ENCODE results near the gene KDM6A.
"Not testable (repeated sequence)": the region's sequence is repeated elsewhere in the genome, so short reads cannot be mapped to it uniquely, and the experiment has no call there.

KDM6A gene

GRCh38 chrX:45083314-45083713, 210.3 kb downstream of the KDM6A start:
- no peak for DNase-seq (ENCODE audit: low spot score)

- DNase-seq (ENCODE audit: low spot score), result no peak
These were observed 237.5 kb downstream of the KDM6A start for GRCh38 chrX:45110494-45110893.

GRCh38 chrX:45126158-45126557, 253.2 kb downstream of the KDM6A start:
- DNase-seq (ENCODE audit: low spot score), result no peak

- no peak for DNase-seq (ENCODE audit: low spot score)
These were observed 256.0 kb downstream of the KDM6A start for GRCh38 chrX:45128896-45129454.

GRCh38 chrX:45133465-45133864, 260.5 kb downstream of the KDM6A start:
- no peak for DNase-seq (ENCODE audit: low spot score)

- no peak for DNase-seq (ENCODE audit: low spot score)
These were observed 261.3 kb downstream of the KDM6A start for GRCh38 chrX:45134315-45134731.

GRCh38 chrX:45134775-45135174, 261.8 kb downstream of the KDM6A start:
- DNase-seq (ENCODE audit: low spot score), result no peak

GRCh38 chrX:45135391-45136075, 262.5 kb downstream of the KDM6A start:
- DNase-seq (ENCODE audit: low spot score), result not testable (repeated sequence)

- DNase-seq (ENCODE audit: low spot score), result no peak
These were observed 264.5 kb downstream of the KDM6A start for GRCh38 chrX:45137531-45137930.

- no peak for DNase-seq (ENCODE audit: low spot score)
These were observed 265.5 kb downstream of the KDM6A start for GRCh38 chrX:45138525-45138924.

GRCh38 chrX:45140812-45141211, 267.8 kb downstream of the KDM6A start:
- no peak for DNase-seq (ENCODE audit: low spot score)

- DNase-seq (ENCODE audit: low spot score), result no peak
These were observed 269.2 kb downstream of the KDM6A start for GRCh38 chrX:45142185-45142584.

- DNase-seq (ENCODE audit: low spot score), result no peak
These were observed 270.5 kb downstream of the KDM6A start for GRCh38 chrX:45143455-45143854.

GRCh38 chrX:45145492-45146215, 272.7 kb downstream of the KDM6A start:
- no peak for DNase-seq (ENCODE audit: low spot score)

- DNase-seq (ENCODE audit: low spot score), result no peak
These were observed 277.8 kb downstream of the KDM6A start for GRCh38 chrX:45150821-45151220.

GRCh38 chrX:45154033-45154360, 281.0 kb downstream of the KDM6A start:
- no peak for DNase-seq (ENCODE audit: low spot score)

GRCh38 chrX:45154462-45154861, 281.5 kb downstream of the KDM6A start:
- DNase-seq (ENCODE audit: low spot score), result no peak

GRCh38 chrX:45157647-45158046, 284.7 kb downstream of the KDM6A start:
- DNase-seq (ENCODE audit: low spot score), result no peak

All from HuH-7.5 (cell line).